ENCODE measurements around the gene AMBRA1. TPM values are rescaled to one million over a fixed set of nuclear protein-coding genes. Genes with fewer than 3 reads are reported as not detected.

The AMBRA1 gene
- total RNA-seq, 4 donors from 2014 or later: 25.7 to 33.1 (median 30.2) TPM

- ATAC-seq: no peak
- peaks cover 3 to 72% of the 10 kb centered on the region in 2 donors for H3K36me3 ChIP-seq
- no peaks in the 10 kb centered on the region for H3K9me3 ChIP-seq
- no peaks in the 10 kb centered on the region for H3K27me3 ChIP-seq
- WGBS, 2 donors (ENCODE audit: low coverage in 1 of 2): 92 to 93% methylated on average over 3 to 6 of the region's 6 CpGs
- H3K27ac ChIP-seq: no peak overlapping the region
- TF ChIP-seq CTCF (IDR thresholded peaks at IDR 0.05) (no peak), EP300 (IDR thresholded peaks at IDR 0.05) (no peak), POLR2A (IDR thresholded peaks at IDR 0.05) (no peak)
- no peak overlapping the region for H3K4me3 ChIP-seq
- H3K4me1 ChIP-seq: no peaks in the 10 kb centered on the region
Measured at GRCh38 chr11:46640036-46640788, 46.4 kb upstream of the AMBRA1 start.

GRCh38 chr11:46639197-46639839, 45.5 kb upstream of the AMBRA1 start:
- TF ChIP-seq POLR2A (IDR thresholded peaks at IDR 0.05) (no peak), EP300 (IDR thresholded peaks at IDR 0.05) (no peak), POLR2AphosphoS5 (IDR thresholded peaks at IDR 0.05) (no peak), CTCF (IDR thresholded peaks at IDR 0.05) (no peak)
- Histone ChIP-seq H3K9me3 (no peaks in the 10 kb centered on the region), H3K4me1 (no peaks in the 10 kb centered on the region), H3K27ac (no peak overlapping the region), H3K27me3 (no peaks in the 10 kb centered on the region), H3K36me3 (peaks cover 1 to 66% of the 10 kb centered on the region in 2 donors), H3K4me3 (no peak overlapping the region)
- 90 to 93% methylated on average over 3 to 7 of the region's 7 CpGs for WGBS, 2 donors (ENCODE audit: low coverage in 1 of 2)
- ATAC-seq: no peak

GRCh38 chr11:46637546-46637945, 43.7 kb upstream of the AMBRA1 start:
- Histone ChIP-seq H3K27me3 (no peaks in the 10 kb centered on the region), H3K27ac (no peak overlapping the region), H3K36me3 (peaks cover 0 to 71% of the 10 kb centered on the region in 2 donors), H3K4me1 (no peaks in the 10 kb centered on the region), H3K9me3 (no peaks in the 10 kb centered on the region), H3K4me3 (no peak overlapping the region)
- TF ChIP-seq POLR2AphosphoS5 (IDR thresholded peaks at IDR 0.05) (no peak), EP300 (IDR thresholded peaks at IDR 0.05) (no peak), CTCF (IDR thresholded peaks at IDR 0.05) (no peak), POLR2A (IDR thresholded peaks at IDR 0.05) (no peak)
- WGBS, 2 donors (ENCODE audit: low coverage in 1 of 2): 94% methylated on average over 5 of the region's 5 CpGs; no CpG with 5 or more reads in 1 of the 2 donors
- no peak for ATAC-seq

- 85 to 91% methylated on average over 4 to 5 of the region's 5 CpGs for WGBS, 2 donors (ENCODE audit: low coverage in 1 of 2)
- peaks cover 0 to 73% of the 10 kb centered on the region in 2 donors for H3K36me3 ChIP-seq
Measured at GRCh38 chr11:46635557-46636139, 41.8 kb upstream of the AMBRA1 start.

More at GRCh38 chr11:46635557-46636139, 41.8 kb upstream of the AMBRA1 start:
- no peak overlapping the region for H3K4me3 ChIP-seq
- no peaks in the 10 kb centered on the region for H3K9me3 ChIP-seq
- H3K27me3 ChIP-seq: no peaks in the 10 kb centered on the region
- no peaks in the 10 kb centered on the region for H3K4me1 ChIP-seq
- no peak for TF ChIP-seq EP300 (IDR thresholded peaks at IDR 0.05)
- TF ChIP-seq CTCF (IDR thresholded peaks at IDR 0.05): no peak
- TF ChIP-seq POLR2AphosphoS5 (IDR thresholded peaks at IDR 0.05): no peak
- TF ChIP-seq POLR2A (IDR thresholded peaks at IDR 0.05): no peak
- no peak for ATAC-seq
- H3K27ac ChIP-seq: no peak overlapping the region
